Measurements from ENCODE around the gene CDH13. TPM values are rescaled to one million over a fixed set of nuclear protein-coding genes. Genes with fewer than 3 reads are reported as not detected.

The CDH13 gene
- total and polyA plus RNA-seq, 10 of the 15 experiments (the other 5 are each of a cell fraction or from before 2014, with no cell fraction given): under 0.01 to 0.05 TPM; not detected in 8

GRCh38 chr16:83494459-83494858, 867.7 kb downstream of the CDH13 start (continued):
- no peak for TF ChIP-seq BACH1 (IDR thresholded peaks at IDR 0.05; ENCODE audit: borderline replicate concordance)
- no peak for TF ChIP-seq SP1 (IDR thresholded peaks at IDR 0.05; ENCODE audit: low read depth, low read length)
- no peak for TF ChIP-seq NFXL1 (IDR thresholded peaks at IDR 0.05; ENCODE audit: borderline replicate concordance)

- FAIRE-seq (no peak), ATAC-seq (no peak), DNase-seq (ENCODE audit: low read depth, low spot score) (no peak)
- TF ChIP-seq NR2C1 (IDR thresholded peaks at IDR 0.05) (no peak), POLR2AphosphoS2 (IDR thresholded peaks at IDR 0.05; ENCODE audit: low read depth, low read length) (no peak)
- intact Hi-C loops (cut with micrococcal nuclease; ENCODE audit: unreplicated experiment) (no loop called here), in situ Hi-C loops (cut with MboI) (no loop called here)
- H3K9ac ChIP-seq (ENCODE audit: control insufficient read depth, insufficient read depth, low read length): no peak overlapping the region
- H3K4me2 ChIP-seq (ENCODE audit: control insufficient read depth, insufficient read depth): no peak overlapping the region
- ChIA-PET SMC1A (ENCODE audit: uncharacterized antibody, unreplicated experiment) (interaction anchor here (0.6 kb wide), 1 partner anchor 10 kb away, joined by 3 read pairs; no protein-coding TSS in a partner anchor), RAD21 (ENCODE audit: unreplicated experiment) (no interaction called here), CTCF (no interaction called here), POLR2A (no interaction called here)
- no peak overlapping the region for H2AFZ ChIP-seq (ENCODE audit: control insufficient read depth, low read depth, low read length)
- H3K79me2 ChIP-seq (ENCODE audit: control insufficient read depth, insufficient read depth, low read length): no peaks in the 10 kb centered on the region
- H3K9me3 ChIP-seq (replicated peaks; ENCODE audit: control insufficient read depth, insufficient read depth, low read length): no peaks in the 10 kb centered on the region
- 47% methylated on average over 4 of the region's 4 CpGs for WGBS (ENCODE audit: insufficient coverage, insufficient replicate concordance, low lambda C conversion rate, missing lambda C conversion rate)
- H3K27ac ChIP-seq (ENCODE audit: control insufficient read depth, insufficient read depth): no peak overlapping the region
- no peaks in the 10 kb centered on the region for H4K20me1 ChIP-seq (ENCODE audit: control insufficient read depth, insufficient read depth)
- H3K4me3 ChIP-seq: no peak overlapping the region
- H3K4me1 ChIP-seq (ENCODE audit: control insufficient read depth, insufficient read depth, low read length): no peaks in the 10 kb centered on the region
- no peaks in the 10 kb centered on the region for H3K27me3 ChIP-seq (replicated peaks in 1 of 2; ENCODE audit: control insufficient read depth in 2 of 2, insufficient read depth in 2 of 2, low read length in 1 of 2)
- no peaks in the 10 kb centered on the region for H3K36me3 ChIP-seq (ENCODE audit: control insufficient read depth in 2 of 2, insufficient read depth in 2 of 2, low read length in 1 of 2)
- no TSS peak for BruUV-seq (replicated peaks)
Observed at GRCh38 chr16:83501481-83501880, 874.7 kb downstream of the CDH13 start.

GRCh38 chr16:83508295-83508694, 881.5 kb downstream of the CDH13 start:
- Histone ChIP-seq H3K36me3 (ENCODE audit: control insufficient read depth in 2 of 2, insufficient read depth in 2 of 2, low read length in 1 of 2) (no peaks in the 10 kb centered on the region), H3K27ac (ENCODE audit: control insufficient read depth, insufficient read depth) (no peak overlapping the region), H3K4me1 (ENCODE audit: control insufficient read depth, insufficient read depth, low read length) (no peaks in the 10 kb centered on the region), H2AFZ (ENCODE audit: control insufficient read depth, low read depth, low read length) (no peak overlapping the region), H3K9ac (ENCODE audit: control insufficient read depth, insufficient read depth, low read length) (no peak overlapping the region), H3K4me2 (ENCODE audit: control insufficient read depth, insufficient read depth) (no peak overlapping the region), H4K20me1 (ENCODE audit: control insufficient read depth, insufficient read depth) (no peaks in the 10 kb centered on the region), H3K4me3 (no peak overlapping the region), H3K79me2 (ENCODE audit: control insufficient read depth, insufficient read depth, low read length) (no peaks in the 10 kb centered on the region), H3K27me3 (replicated peaks in 1 of 2; ENCODE audit: control insufficient read depth in 2 of 2, insufficient read depth in 2 of 2, low read length in 1 of 2) (no peaks in the 10 kb centered on the region), H3K9me3 (replicated peaks; ENCODE audit: control insufficient read depth, insufficient read depth, low read length) (no peaks in the 10 kb centered on the region)
- POLR2A ChIA-PET: no interaction called here
- intact Hi-C loops (cut with micrococcal nuclease; ENCODE audit: unreplicated experiment) (no loop called here), in situ Hi-C loops (cut with MboI) (no loop called here)
- no TSS peak for BruUV-seq (replicated peaks)
- CTCF ChIA-PET: no interaction called here
- ATAC-seq (no peak), FAIRE-seq (no peak), DNase-seq (ENCODE audit: low read depth, low spot score) (no peak)
- SMC1A ChIA-PET (ENCODE audit: uncharacterized antibody, unreplicated experiment): no interaction called here
- WGBS (ENCODE audit: insufficient coverage, insufficient replicate concordance, low lambda C conversion rate, missing lambda C conversion rate): 38% methylated on average over 6 of the region's 6 CpGs
- RAD21 ChIA-PET (ENCODE audit: unreplicated experiment): no interaction called here
- no peak for TF ChIP-seq NKRF (conservative IDR thresholded peaks at IDR 0.05)
- TF ChIP-seq PBX3 (IDR thresholded peaks at IDR 0.05; ENCODE audit: insufficient replicate concordance, low read depth, low read length): no peak
- TF ChIP-seq ZNF592 (IDR thresholded peaks at IDR 0.05): no peak
- TF ChIP-seq NRF1 (conservative IDR thresholded peaks at IDR 0.05; ENCODE audit: low read depth, low read length): no peak
- TF ChIP-seq RUNX3 (IDR thresholded peaks at IDR 0.05; ENCODE audit: low read length): no peak
